Peyer's patch (tissue), 4 donors: ENCODE results near the gene GPC5. TPM values are rescaled to one million over a fixed set of nuclear protein-coding genes. Genes with fewer than 3 reads are reported as not detected.

ENCODE experiments used
- DNase-seq, 3 donors: peaks; one replicate each; pipeline ENCODE4 v3.0.0-alpha.2; 2017 to 2019
- H3K27ac ChIP-seq, 4 donors: fragments of 200-600 bp; sonication (generic); one replicate each; pipeline ENCODE4 v1.5.1; 2016 to 2019
- H3K27me3 ChIP-seq, 2 donors: fragments of 200-600 bp; sonication (generic); one replicate each; pipeline ENCODE4 v1.5.1; 2019
- H3K36me3 ChIP-seq, 3 donors: fragments of 200-600 bp; sonication (generic); one replicate each; pipeline ENCODE4 v1.5.1; 2016 to 2019
- H3K4me1 ChIP-seq, 4 donors: fragments of 200-600 bp; sonication (generic); one replicate each; pipeline ENCODE4 v1.5.1; 2016 to 2019
- H3K4me3 ChIP-seq, 4 donors: fragments of 200-600 bp; sonication (generic); 1 replicate in 3 of 4; 2 replicates in 1 of 4; pipeline ENCODE4 v1.5.1; 2016 to 2019; ENCODE audit warnings: mild to moderate bottlenecking in 1 of 4
- H3K9me3 ChIP-seq, 4 donors: fragments of 200-600 bp; sonication (generic); one replicate each; pipeline ENCODE4 v1.5.1; 2016 to 2019; ENCODE audit warnings: mild to moderate bottlenecking in 1 of 4
- CTCF ChIP-seq, 6 experiments: fragments of 450-650 bp in 4 of 6; fragments of 200-600 bp in 2 of 6; sonication (generic) in 1 of 6; IDR thresholded peaks; one replicate each; pipeline ENCODE4 v1.5.1; 2017 to 2019; ENCODE audit warnings: antibody characterized with exemption in 6 of 6, mild to moderate bottlenecking in 3 of 6, moderate library complexity in 1 of 6
- POLR2A ChIP-seq, 2 donors: fragments of 450-650 bp; IDR thresholded peaks; one replicate each; pipeline ENCODE4 v1.5.1; 2017; ENCODE audit warnings: antibody characterized with exemption in 2 of 2, mild to moderate bottlenecking in 2 of 2, moderate library complexity in 2 of 2
- total RNA-seq, 4 donors: library from RNA; depleted of rRNA; stranded (reverse); fragments of >200 nt; gene quantifications; one replicate each; pipeline ENCODE4 v1.1.0, GENCODE V29; 2016

Gene GPC5
- total RNA-seq, 4 donors from 2014 or later = 4.1 TPM; not detected in 3

GRCh38 chr13:92602560-92602959, 1204.1 kb downstream of the GPC5 start:
- Histone ChIP-seq H3K36me3 (no peaks in the 10 kb centered on the region), H3K27ac (no peak overlapping the region), H3K9me3 (no peaks in the 10 kb centered on the region), H3K27me3 (no peaks in the 10 kb centered on the region), H3K4me1 (no peaks in the 10 kb centered on the region), H3K4me3 (no peak overlapping the region)
- DNase-seq = no peak
- no peak for TF ChIP-seq POLR2A (IDR thresholded peaks at IDR 0.05)
- TF ChIP-seq CTCF (IDR thresholded peaks at IDR 0.05) = no peak

- no peak for TF ChIP-seq CTCF (IDR thresholded peaks at IDR 0.05)
- TF ChIP-seq POLR2A (IDR thresholded peaks at IDR 0.05) = no peak
- no peak overlapping the region for H3K4me3 ChIP-seq
- DNase-seq = no peak
Measured at GRCh38 chr13:92609376-92609775, 1211.0 kb downstream of the GPC5 start.

GRCh38 chr13:92612892-92613291, 1214.5 kb downstream of the GPC5 start:
- no peak for DNase-seq
- TF ChIP-seq POLR2A (IDR thresholded peaks at IDR 0.05) (no peak), CTCF (IDR thresholded peaks at IDR 0.05) (no peak)
- Histone ChIP-seq H3K27me3 (no peaks in the 10 kb centered on the region), H3K27ac (no peak overlapping the region), H3K4me1 (no peaks in the 10 kb centered on the region), H3K9me3 (no peaks in the 10 kb centered on the region), H3K36me3 (no peaks in the 10 kb centered on the region), H3K4me3 (no peak overlapping the region)

More at GRCh38 chr13:92609376-92609775, 1211.0 kb downstream of the GPC5 start:
- Histone ChIP-seq H3K4me1 (no peaks in the 10 kb centered on the region), H3K36me3 (no peaks in the 10 kb centered on the region), H3K27me3 (no peaks in the 10 kb centered on the region), H3K9me3 (no peaks in the 10 kb centered on the region), H3K27ac (no peak overlapping the region)

GRCh38 chr13:92613921-92614320, 1215.5 kb downstream of the GPC5 start:
- no peak for DNase-seq
- H3K4me1 ChIP-seq = no peaks in the 10 kb centered on the region

GRCh38 chr13:92621985-92622384, 1223.6 kb downstream of the GPC5 start:
- no peak for TF ChIP-seq CTCF (IDR thresholded peaks at IDR 0.05)
- TF ChIP-seq POLR2A (IDR thresholded peaks at IDR 0.05) = no peak
- DNase-seq = no peak
- H3K4me3 ChIP-seq = no peak overlapping the region
- no peak overlapping the region for H3K27ac ChIP-seq
- no peaks in the 10 kb centered on the region for H3K4me1 ChIP-seq
- no peaks in the 10 kb centered on the region for H3K36me3 ChIP-seq
- no peaks in the 10 kb centered on the region for H3K9me3 ChIP-seq
- no peaks in the 10 kb centered on the region for H3K27me3 ChIP-seq

More at GRCh38 chr13:92613921-92614320, 1215.5 kb downstream of the GPC5 start:
- no peaks in the 10 kb centered on the region for H3K9me3 ChIP-seq
- H3K4me3 ChIP-seq = no peak overlapping the region
- no peaks in the 10 kb centered on the region for H3K27me3 ChIP-seq
- TF ChIP-seq POLR2A (IDR thresholded peaks at IDR 0.05) (no peak), CTCF (IDR thresholded peaks at IDR 0.05) (no peak)
- H3K36me3 ChIP-seq = no peaks in the 10 kb centered on the region
- no peak overlapping the region for H3K27ac ChIP-seq

GRCh38 chr13:92622905-92623304, 1224.5 kb downstream of the GPC5 start:
- Histone ChIP-seq H3K36me3 (no peaks in the 10 kb centered on the region), H3K9me3 (no peaks in the 10 kb centered on the region), H3K27me3 (no peaks in the 10 kb centered on the region), H3K27ac (no peak overlapping the region), H3K4me3 (no peak overlapping the region), H3K4me1 (no peaks in the 10 kb centered on the region)
- DNase-seq = no peak
- TF ChIP-seq POLR2A (IDR thresholded peaks at IDR 0.05) = no peak
